Right atrium auricular region (tissue), 2 donors: ENCODE data around the gene COL23A1. TPM values are rescaled to one million over a fixed set of nuclear protein-coding genes. Genes with fewer than 3 reads are reported as not detected.

Source experiments
- DNase-seq: peaks from one replicate; pipeline ENCODE4 v3.0.0-alpha.2; 2019; ENCODE audit warnings: low spot score
- H3K27ac ChIP-seq, 2 donors: fragments of 200-600 bp; sonication (generic); 1 replicate in 1 of 2; 2 replicates in 1 of 2; pipeline ENCODE4 v1.5.1; 2016 to 2019
- H3K27me3 ChIP-seq, 2 donors: fragments of 200-600 bp; sonication (generic); one replicate each; pipeline versions ENCODE4 v1.5.1 to v1.6.0; 2017 to 2019
- H3K36me3 ChIP-seq: fragments of 200-600 bp; sonication (generic); one replicate; pipeline ENCODE4 v1.5.1; 2016
- H3K4me1 ChIP-seq, 2 donors: fragments of 200-600 bp; sonication (generic); one replicate each; pipeline versions ENCODE4 v1.5.1 to v1.6.0; 2017 to 2019
- H3K4me3 ChIP-seq, 2 donors: fragments of 200-600 bp; sonication (generic); 1 replicate in 1 of 2; 2 replicates in 1 of 2; pipeline ENCODE4 v1.5.1; 2017 to 2019; ENCODE audit warnings: mild to moderate bottlenecking in 1 of 2, moderate library complexity in 1 of 2
- H3K9me3 ChIP-seq, 2 donors: fragments of 200-600 bp; sonication (generic); one replicate each; pipeline ENCODE4 v1.5.1; 2019
- CTCF ChIP-seq, 2 donors: fragments of 200-600 bp; sonication (generic); IDR thresholded peaks; one replicate each; pipeline ENCODE4 v1.5.1; 2019; ENCODE audit warnings: antibody characterized with exemption in 2 of 2
- total RNA-seq, 2 donors: library from RNA; depleted of rRNA; stranded (reverse); fragments of >200 nt; gene quantifications; one replicate each; pipeline ENCODE4 v1.1.0, GENCODE V29; 2016

Gene COL23A1
- total RNA-seq, 2 donors from 2014 or later = 5.7 to 6.8 TPM

- H3K36me3 ChIP-seq = peaks cover 8% of the 10 kb centered on the region
- no peaks in the 10 kb centered on the region for H3K9me3 ChIP-seq
- no peaks in the 10 kb centered on the region for H3K27me3 ChIP-seq
- H3K4me3 ChIP-seq = peak overlapping the region; percentile 71 to 85
- peaks cover 0 to 31% of the 10 kb centered on the region in 2 donors for H3K4me1 ChIP-seq
- H3K27ac ChIP-seq = peak overlapping the region; percentile 97 to 99
- no peak for TF ChIP-seq CTCF (IDR thresholded peaks at IDR 0.05)
- no peak for DNase-seq
Measured at GRCh38 chr5:178627259-178627598, 37.0 kb upstream of the COL23A1 start.

GRCh38 chr5:178626484-178627258 lies 36.5 kb upstream of the COL23A1 start, which contains the start of gene CLK4:
TSS of gene CLK4 (minus strand) at chr5:178627050. CDS start at chr5:178623416, 3,634 bp downstream.
- Histone ChIP-seq H3K27ac (peak within 1 kb of the TSS; percentile 97 to 99), H3K9me3 (no peaks in the 10 kb centered on the region), H3K36me3 (peaks cover 12% of the 10 kb centered on the region), H3K4me3 (peak within 1 kb of the TSS; percentile 71 to 85), H3K4me1 (peaks cover 0 to 32% of the 10 kb centered on the region in 2 donors), H3K27me3 (no peaks in the 10 kb centered on the region)
- DNase-seq = peak; percentile 95
- no peak for TF ChIP-seq CTCF (IDR thresholded peaks at IDR 0.05)

GRCh38 chr5:178625679-178626483 lies 35.7 kb upstream of the COL23A1 start:
- Histone ChIP-seq H3K27me3 (no peaks in the 10 kb centered on the region), H3K4me1 (peaks cover 0 to 38% of the 10 kb centered on the region in 2 donors)

GRCh38 chr5:178624631-178625546 lies 34.7 kb upstream of the COL23A1 start:
- Histone ChIP-seq H3K4me3 (peak overlapping the region; percentile 71 to 85), H3K4me1 (peaks cover 0 to 38% of the 10 kb centered on the region in 2 donors), H3K27me3 (no peaks in the 10 kb centered on the region), H3K27ac (peak overlapping the region; percentile 97 to 99), H3K9me3 (no peaks in the 10 kb centered on the region), H3K36me3 (peaks cover 29% of the 10 kb centered on the region)
- TF ChIP-seq CTCF (IDR thresholded peaks at IDR 0.05) = no peak
- DNase-seq = no peak

More at GRCh38 chr5:178625679-178626483, 35.7 kb upstream of the COL23A1 start:
- H3K4me3 ChIP-seq = peak overlapping the region; percentile 71 to 85
- peak; percentile 64 for DNase-seq
- H3K9me3 ChIP-seq = no peaks in the 10 kb centered on the region
- peak overlapping the region; percentile 97 to 99 for H3K27ac ChIP-seq
- H3K36me3 ChIP-seq = peaks cover 19% of the 10 kb centered on the region
- TF ChIP-seq CTCF (IDR thresholded peaks at IDR 0.05) = no peak

GRCh38 chr5:178622679-178623247 lies 32.6 kb upstream of the COL23A1 start:
- H3K27me3 ChIP-seq = no peaks in the 10 kb centered on the region
- no peak for DNase-seq
- no peak overlapping the region for H3K4me3 ChIP-seq
- H3K27ac ChIP-seq = no peak overlapping the region
- no peak for TF ChIP-seq CTCF (IDR thresholded peaks at IDR 0.05)
- H3K4me1 ChIP-seq = peaks cover 0 to 38% of the 10 kb centered on the region in 2 donors
- peaks cover 50% of the 10 kb centered on the region for H3K36me3 ChIP-seq
- H3K9me3 ChIP-seq = no peaks in the 10 kb centered on the region
